Neuronal stem cell (in vitro differentiated cells): ENCODE results near the gene SPACDR.

ENCODE experiments used
- DNase-seq: peaks from one replicate; pipeline ENCODE4 v3.0.0-alpha.2; 2013; ENCODE audit warnings: low spot score
- H2AFZ ChIP-seq: one replicate; pipeline ENCODE4 v1.6.1; 2013; ENCODE audit warnings: mild to moderate bottlenecking, low read length, inconsistent platforms
- H2AK5ac ChIP-seq: 2 replicates; pipeline ENCODE4 v1.6.1; 2013; ENCODE audit warnings: low read depth, mild to moderate bottlenecking, inconsistent platforms, low read length, moderate library complexity, mixed read lengths
- H2BK120ac ChIP-seq: 2 replicates; pipeline ENCODE4 v1.6.1; 2013; ENCODE audit warnings: low read depth, mild to moderate bottlenecking, inconsistent platforms, low read length, moderate library complexity, mixed read lengths
- H2BK12ac ChIP-seq: one replicate; pipeline ENCODE4 v1.6.1; 2013; ENCODE audit warnings: low read length, inconsistent platforms
- H2BK15ac ChIP-seq: 2 replicates; pipeline ENCODE4 v1.6.1; 2013; ENCODE audit warnings: mild to moderate bottlenecking, low read length, inconsistent platforms, mixed read lengths
- H2BK5ac ChIP-seq: one replicate; pipeline ENCODE4 v1.6.1; 2013; ENCODE audit warnings: inconsistent platforms, mild to moderate bottlenecking, low read length, moderate library complexity
- H3K14ac ChIP-seq: one replicate; pipeline ENCODE4 v1.6.1; 2013; ENCODE audit warnings: low read length, inconsistent platforms
- H3K18ac ChIP-seq: 2 replicates; pipeline ENCODE4 v1.6.1; 2013; ENCODE audit warnings: low read length, inconsistent platforms
- H3K23ac ChIP-seq: 2 replicates; pipeline ENCODE4 v1.6.1; 2013; ENCODE audit warnings: low read depth, mild to moderate bottlenecking, mixed read lengths, low read length, inconsistent platforms; ENCODE audit not compliant: poor library complexity
- H3K27ac ChIP-seq: replicated peaks from 3 replicates; pipeline ENCODE4 v1.5.1; 2013; ENCODE audit warnings: low read length, inconsistent platforms
- H3K27me3 ChIP-seq, 3 experiments: 2 replicates each; pipeline ENCODE4 v1.6.1; 2013; ENCODE audit warnings: low read length in 3 of 3, mild to moderate bottlenecking in 2 of 3, inconsistent platforms in 1 of 3, low read depth in 1 of 3, mixed read lengths in 1 of 3, moderate library complexity in 1 of 3; ENCODE audit not compliant: control insufficient read depth in 3 of 3, insufficient read depth in 3 of 3
- H3K36me3 ChIP-seq, 2 donors: replicated peaks in 1 of 2; 2 replicates each; pipeline ENCODE4 v1.6.1; 2013; ENCODE audit warnings: low read length in 2 of 2; ENCODE audit not compliant: control insufficient read depth in 2 of 2, insufficient read depth in 2 of 2
- H3K4ac ChIP-seq: 2 replicates; pipeline ENCODE4 v1.6.1; 2013; ENCODE audit warnings: inconsistent platforms, mild to moderate bottlenecking, low read length, moderate library complexity
- H3K4me1 ChIP-seq, 2 donors: 1 replicate in 1 of 2; 2 replicates in 1 of 2; pipeline ENCODE4 v1.6.1; 2013; ENCODE audit warnings: low read length in 2 of 2, low read depth in 1 of 2; ENCODE audit not compliant: control insufficient read depth in 2 of 2, insufficient read depth in 1 of 2
- H3K4me2 ChIP-seq: one replicate; pipeline ENCODE4 v1.6.1; 2013; ENCODE audit warnings: mild to moderate bottlenecking, low read length, inconsistent platforms; ENCODE audit not compliant: insufficient read depth, poor library complexity, severe bottlenecking
- H3K4me3 ChIP-seq, 2 donors: 2 replicates each; pipeline ENCODE4 v1.5.1; 2013; ENCODE audit warnings: low read length in 2 of 2, mild to moderate bottlenecking in 2 of 2, inconsistent platforms in 1 of 2, moderate library complexity in 1 of 2
- H3K79me1 ChIP-seq: one replicate; pipeline ENCODE4 v1.6.1; 2013; ENCODE audit warnings: low read depth, mild to moderate bottlenecking, inconsistent platforms, low read length, moderate library complexity
- H3K9ac ChIP-seq: one replicate; pipeline ENCODE4 v1.6.1; 2013; ENCODE audit warnings: mild to moderate bottlenecking, low read depth, low read length, inconsistent platforms; ENCODE audit not compliant: poor library complexity
- H3K9me3 ChIP-seq, 2 donors: replicated peaks in 1 of 2; 2 replicates each; pipeline versions ENCODE3 to v1.6.1; 2013; ENCODE audit warnings: low read length in 2 of 2, mild to moderate bottlenecking in 2 of 2, inconsistent platforms in 1 of 2, low read depth in 1 of 2, mixed read lengths in 1 of 2, moderate library complexity in 1 of 2; ENCODE audit not compliant: control insufficient read depth in 2 of 2, insufficient read depth in 1 of 2
- H4K8ac ChIP-seq: one replicate; pipeline ENCODE4 v1.6.1; 2013; ENCODE audit warnings: low read depth, mild to moderate bottlenecking, inconsistent platforms, low read length, moderate library complexity
- H4K91ac ChIP-seq: one replicate; pipeline ENCODE4 v1.6.1; 2013; ENCODE audit warnings: low read length, low read depth, mild to moderate bottlenecking, inconsistent platforms; ENCODE audit not compliant: poor library complexity
- WGBS, 2 donors: extraction: QIAGEN DNeasy Blood & Tissue Kit; methylation state at CpG; one replicate each; pipeline ENCODE4 v1.1.7; 2013; ENCODE audit warnings: missing lambda C conversion rate in 2 of 2, mixed read lengths in 1 of 2; ENCODE audit not compliant: insufficient read length in 2 of 2, insufficient replicate concordance in 1 of 2; ENCODE audit errors: extremely low coverage in 2 of 2; 5-methylcytosine and 5-hydroxymethylcytosine counted together

SPACDR gene

DNA sequence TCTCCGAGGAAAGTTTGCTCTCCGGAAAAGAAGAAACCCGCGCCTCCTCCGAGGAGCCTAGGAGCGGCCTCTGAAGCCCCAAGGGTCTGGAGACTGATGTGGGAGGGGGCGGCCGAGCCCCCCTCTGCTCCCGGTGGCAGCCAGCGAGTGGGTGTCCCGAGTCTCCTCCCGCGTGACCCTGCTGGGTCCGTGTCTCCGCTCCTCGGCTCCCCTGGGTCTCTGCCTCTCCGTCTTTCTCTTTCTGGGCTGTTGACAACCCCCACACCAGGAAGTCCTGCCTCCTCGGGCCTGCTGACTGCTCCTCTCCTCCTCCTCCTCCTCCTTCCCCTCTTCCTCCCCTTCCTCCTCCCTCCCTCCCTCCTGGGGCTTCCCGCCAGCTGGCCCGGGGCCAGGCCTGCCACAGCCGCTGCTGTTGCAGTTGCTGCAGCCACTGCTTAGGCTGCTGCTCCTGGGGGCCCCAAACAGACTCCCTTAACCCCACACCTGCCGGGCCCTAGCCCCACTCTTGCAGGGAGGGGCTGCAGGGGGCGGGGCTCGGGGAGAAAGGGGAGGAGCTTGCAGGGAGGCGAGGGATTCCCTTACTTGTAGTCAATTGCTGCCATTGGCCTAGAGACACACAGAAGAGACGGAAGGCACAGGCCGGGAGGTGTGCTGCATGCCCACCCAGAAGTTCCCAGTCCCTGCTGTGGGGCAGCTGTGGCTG is 15.0 kb upstream of the SPACDR start, which contains the start of gene TSC22D4:
Gene TSC22D4 (minus strand): TSS at position 257 of the 703 bp plus-strand sequence. CDS start 1,176 bp downstream, outside the sequence.
- peak within 1 kb of the TSS; percentile 97 for H3K23ac ChIP-seq
- peak within 1 kb of the TSS; percentile 99 for H2BK5ac ChIP-seq
- H3K14ac ChIP-seq: peak within 1 kb of the TSS; percentile 31

DNA sequence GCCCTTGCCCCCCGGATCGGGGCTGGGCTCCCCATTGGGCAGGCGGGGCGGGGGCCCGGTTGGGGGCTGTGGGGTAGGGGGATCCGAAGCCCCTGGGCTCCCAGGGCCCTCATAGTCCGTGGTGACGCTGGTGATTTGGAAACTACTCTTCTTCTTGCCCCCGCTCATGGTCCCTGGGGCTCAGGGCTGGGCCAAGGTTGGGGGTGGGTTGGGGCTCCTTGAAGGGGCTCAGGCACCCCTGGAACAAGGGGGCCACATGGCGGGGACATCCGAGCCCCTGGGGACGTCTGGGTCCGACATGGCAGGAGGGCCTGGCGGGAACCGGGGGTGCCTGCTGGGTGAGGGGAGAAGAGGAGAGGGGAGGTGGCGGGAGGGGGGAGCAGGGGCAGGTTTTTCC is 13.8 kb upstream of the SPACDR start:
- Histone ChIP-seq H3K18ac (no peak overlapping the region), H3K4me1 (peaks cover 6 to 27% of the 10 kb centered on the region in 2 donors), H3K4me2 (peak overlapping the region; percentile 83), H2BK5ac (no peak overlapping the region), H2BK15ac (no peak overlapping the region), H4K91ac (no peak overlapping the region), H3K9me3 (no peaks in the 10 kb centered on the region), H2AFZ (no peak overlapping the region), H2AK5ac (peak overlapping the region; percentile 78), H3K14ac (peak overlapping the region; percentile 51), H3K4me3 (peak overlapping the region; percentile 80 to 93), H3K79me1 (peaks cover 6% of the 10 kb centered on the region), H2BK12ac (no peak overlapping the region), H2BK120ac (no peak overlapping the region), H4K8ac (no peak overlapping the region), H3K23ac (no peak overlapping the region), H3K36me3 (peaks cover 2 to 23% of the 10 kb centered on the region in 2 donors), H3K27ac (no peak overlapping the region), H3K4ac (no peak overlapping the region), H3K27me3 (no peaks in the 10 kb centered on the region), H3K9ac (peak overlapping the region; percentile 60)
- no CpG with 5 or more reads among the region's 16 CpGs for WGBS, 2 donors
- no peak for DNase-seq

More for the DNA sequence above, 15.0 kb upstream of the SPACDR start, which contains the start of gene TSC22D4:
- Histone ChIP-seq H2BK15ac (peak within 1 kb of the TSS; percentile 89), H3K4me3 (peak within 1 kb of the TSS; percentile 80 to 93), H3K9me3 (no peaks in the 10 kb centered on the region), H2BK120ac (no peak within 1 kb of the TSS), H3K9ac (peak within 1 kb of the TSS; percentile 93), H2AFZ (peak within 1 kb of the TSS; percentile 88), H3K4me1 (peaks cover 7 to 27% of the 10 kb centered on the region in 2 donors), H4K8ac (no peak within 1 kb of the TSS), H3K18ac (peak within 1 kb of the TSS; percentile 98), H2BK12ac (no peak within 1 kb of the TSS), H2AK5ac (peak within 1 kb of the TSS; percentile 78), H3K27ac (peak within 1 kb of the TSS; percentile 89), H3K4ac (no peak within 1 kb of the TSS), H3K4me2 (peak within 1 kb of the TSS; percentile 83), H4K91ac (no peak within 1 kb of the TSS), H3K36me3 (peaks cover 2 to 14% of the 10 kb centered on the region in 2 donors), H3K27me3 (no peaks in the 10 kb centered on the region), H3K79me1 (peaks cover 9% of the 10 kb centered on the region)
- DNase-seq: peak; percentile 84
- WGBS, 2 donors: no CpG with 5 or more reads among the region's 27 CpGs

DNA sequence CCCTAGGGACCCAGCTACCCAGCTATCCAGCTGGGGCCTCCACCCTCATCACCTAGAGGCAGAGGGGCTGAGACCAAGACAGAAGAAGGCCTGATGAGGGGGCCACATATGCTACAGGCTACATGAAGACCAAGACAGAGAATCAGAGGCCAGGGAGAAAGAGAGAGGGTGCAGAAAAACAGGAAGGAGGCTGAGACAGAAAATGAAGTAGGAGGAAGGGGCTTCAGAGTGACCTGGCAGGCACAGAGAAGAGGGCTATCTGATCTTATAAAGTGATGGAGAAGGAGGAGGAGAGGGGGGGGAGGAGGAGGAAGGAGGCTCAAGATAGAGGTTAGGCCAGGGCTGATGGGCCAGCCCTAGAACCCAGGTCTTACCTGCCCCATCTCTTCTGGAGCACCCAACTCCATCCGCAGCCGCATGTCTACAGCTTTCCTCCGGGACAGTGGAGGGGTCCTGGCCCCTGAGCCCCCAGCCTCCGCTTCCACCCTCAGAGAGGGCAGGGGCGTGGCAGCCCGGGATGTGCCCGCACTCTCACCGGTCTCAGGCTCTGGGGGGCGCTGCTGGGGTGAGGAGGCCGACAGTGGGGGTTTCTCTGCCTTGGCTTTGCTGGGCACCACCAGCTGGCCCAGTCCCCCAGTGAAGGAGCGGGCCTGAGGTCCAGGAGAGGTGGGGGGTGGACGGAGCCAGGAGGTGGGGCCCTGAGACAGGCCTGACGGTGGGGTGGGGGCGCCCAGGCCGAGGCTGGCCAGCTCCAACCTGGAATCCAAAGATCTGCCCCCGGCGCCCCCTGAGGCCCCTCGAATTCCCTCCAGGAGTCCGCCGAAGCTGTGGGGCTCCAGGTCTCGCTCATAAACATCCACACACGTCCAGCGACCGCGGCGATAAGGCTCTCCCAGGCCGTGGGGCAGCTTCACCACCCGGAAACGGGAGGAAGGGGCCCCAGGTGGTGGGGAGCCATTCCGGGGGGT is 13.1 kb upstream of the SPACDR start:
- Histone ChIP-seq H3K27ac (no peak overlapping the region), H2BK15ac (no peak overlapping the region), H3K9ac (no peak overlapping the region), H2AFZ (no peak overlapping the region), H3K23ac (no peak overlapping the region), H3K79me1 (peaks cover 6% of the 10 kb centered on the region), H3K18ac (peak overlapping the region; percentile 63), H3K14ac (peak overlapping the region; percentile 51), H4K91ac (no peak overlapping the region), H3K4me2 (peak overlapping the region; percentile 39), H2AK5ac (peak overlapping the region; percentile 78), H2BK5ac (no peak overlapping the region), H3K36me3 (peaks cover 2 to 29% of the 10 kb centered on the region in 2 donors), H3K4me1 (peaks cover 6 to 24% of the 10 kb centered on the region in 2 donors), H2BK12ac (no peak overlapping the region), H3K27me3 (no peaks in the 10 kb centered on the region), H4K8ac (no peak overlapping the region), H3K4ac (no peak overlapping the region), H3K9me3 (no peaks in the 10 kb centered on the region), H2BK120ac (no peak overlapping the region), H3K4me3 (peak overlapping the region in 1 of 2 donors; percentile 80)
- DNase-seq: no peak
- WGBS, 2 donors: no CpG with 5 or more reads among the region's 30 CpGs
